Measurements from ENCODE around the gene IFFO2.

The IFFO2 gene

GRCh38 chr1:18956193-18957135 is at the start of gene IFFO2:
Gene IFFO2, minus strand, starts transcription at chr1:18956676. Its CDS starts 344 bp downstream, at chr1:18956332.
- peak; percentile 89 for FAIRE-seq

- no peak for FAIRE-seq
Observed at GRCh38 chr1:19006000-19006399, 49.5 kb upstream of the IFFO2 start.

- no peak for FAIRE-seq
Observed at GRCh38 chr1:19003371-19004290, 47.2 kb upstream of the IFFO2 start.

- FAIRE-seq: no peak
Observed at GRCh38 chr1:19000065-19000464, 43.6 kb upstream of the IFFO2 start.

- no peak for FAIRE-seq
Observed at GRCh38 chr1:18999359-18999758, 42.9 kb upstream of the IFFO2 start.

- no peak for FAIRE-seq
Observed at GRCh38 chr1:18998016-18998724, 41.7 kb upstream of the IFFO2 start.

- FAIRE-seq: no peak
Observed at GRCh38 chr1:18997508-18997907, 41.0 kb upstream of the IFFO2 start.

GRCh38 chr1:18996548-18997177 is 40.2 kb upstream of the IFFO2 start:
- no peak for FAIRE-seq

GRCh38 chr1:18994381-18994780 is 37.9 kb upstream of the IFFO2 start:
- FAIRE-seq: no peak

- FAIRE-seq: no peak
Observed at GRCh38 chr1:18992646-18993045, 36.2 kb upstream of the IFFO2 start.

- no peak for FAIRE-seq
Observed at GRCh38 chr1:18991585-18991984, 35.1 kb upstream of the IFFO2 start.

- no peak for FAIRE-seq
Observed at GRCh38 chr1:18989896-18990295, 33.4 kb upstream of the IFFO2 start.

- no peak for FAIRE-seq
Observed at GRCh38 chr1:18989176-18989799, 32.8 kb upstream of the IFFO2 start.

- no peak for FAIRE-seq
Observed at GRCh38 chr1:18981242-18981641, 24.8 kb upstream of the IFFO2 start.

GRCh38 chr1:18978706-18979105 is 22.2 kb upstream of the IFFO2 start:
- FAIRE-seq: no peak

GRCh38 chr1:18977428-18977827 is 21.0 kb upstream of the IFFO2 start:
- no peak for FAIRE-seq

- FAIRE-seq: no peak
Observed at GRCh38 chr1:18976096-18976495, 19.6 kb upstream of the IFFO2 start.

- no peak for FAIRE-seq
Observed at GRCh38 chr1:18974606-18975005, 18.1 kb upstream of the IFFO2 start.

- FAIRE-seq: no peak
Observed at GRCh38 chr1:18974005-18974404, 17.5 kb upstream of the IFFO2 start.

- no peak for FAIRE-seq
Observed at GRCh38 chr1:18973446-18973955, 17.0 kb upstream of the IFFO2 start.

- no peak for FAIRE-seq
Observed at GRCh38 chr1:18972991-18973390, 16.5 kb upstream of the IFFO2 start.

GRCh38 chr1:18972531-18972930 is 16.1 kb upstream of the IFFO2 start:
- peak; percentile 62 for FAIRE-seq
